Stimulated activated naive B cell treated with anti-CD40 and anti-IgM and Interleukin-4, amounts not matched to agents 10 μg/mL and 1 μg/mL and 100 μg/mL, for 72 hours (primary cell): Measurements from ENCODE around the gene GTPBP4.
"Not testable (repeated sequence)": the region's sequence is repeated elsewhere in the genome, so short reads cannot be mapped to it uniquely, and the experiment has no call there.

Experiments
- ATAC-seq, 2 donors: fragments of 150-1000 bp; cut with Tn5 transposase; replicated peaks; 2 replicates each; pipeline ENCODE4 v1.10.0; 2021; ENCODE audit warnings: moderate library complexity in 1 of 2
- DNase-seq: peaks from one replicate; pipeline ENCODE4 v3.0.0; 2021
- H3K27ac Mint-ChIP-seq: one replicate; pipeline ENCODE4 v1.8.0; 2022; ENCODE audit warnings: mild to moderate bottlenecking, mixed read lengths
- H3K27me3 Mint-ChIP-seq, 2 donors: one replicate each; pipeline ENCODE4 v1.8.0; 2022; ENCODE audit warnings: mixed read lengths in 2 of 2
- H3K36me3 Mint-ChIP-seq, 2 donors: one replicate each; pipeline ENCODE4 v1.8.0; 2022; ENCODE audit warnings: mixed read lengths in 2 of 2, mild to moderate bottlenecking in 1 of 2
- H3K4me1 Mint-ChIP-seq, 2 donors: one replicate each; pipeline ENCODE4 v1.8.0; 2022; ENCODE audit warnings: mixed read lengths in 2 of 2, mild to moderate bottlenecking in 1 of 2
- H3K4me3 Mint-ChIP-seq, 2 donors: one replicate each; pipeline ENCODE4 v1.8.0; 2022; ENCODE audit warnings: mild to moderate bottlenecking in 2 of 2, mixed read lengths in 2 of 2, moderate library complexity in 1 of 2
- H3K9me3 Mint-ChIP-seq, 2 donors: one replicate each; pipeline ENCODE4 v1.8.0; 2022; ENCODE audit warnings: mixed read lengths in 2 of 2, mild to moderate bottlenecking in 1 of 2

The GTPBP4 gene

DNA sequence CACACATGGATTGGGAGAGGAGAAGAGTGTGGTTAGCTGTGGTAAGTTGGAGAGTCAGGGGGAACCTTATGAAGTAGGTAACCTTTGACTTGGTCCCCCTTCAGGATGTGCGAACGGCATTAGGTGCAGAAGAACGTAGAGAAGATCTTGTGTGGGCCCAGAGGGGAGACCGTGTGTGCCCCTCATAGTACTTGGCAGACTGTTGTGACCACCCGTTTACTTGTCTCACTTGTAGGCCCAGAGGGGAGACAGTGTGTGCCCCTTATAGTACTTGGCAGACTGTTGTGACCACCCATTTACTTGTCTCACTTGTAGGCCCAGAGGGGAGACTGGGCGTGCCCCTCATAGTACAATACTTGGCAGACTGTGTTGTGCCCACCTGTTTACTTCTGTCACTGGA, 2.6 kb downstream of the GTPBP4 start:
- H3K36me3 Mint-ChIP-seq: peaks cover 40 to 54% of the 10 kb centered on the region in 2 donors
- H3K9me3 Mint-ChIP-seq: no peaks in the 10 kb centered on the region
- peak overlapping the region; percentile 99 for H3K27ac Mint-ChIP-seq
- H3K4me3 Mint-ChIP-seq: peak overlapping the region in 1 of 2 donors; percentile 96
- H3K27me3 Mint-ChIP-seq: no peaks in the 10 kb centered on the region
- no peak for ATAC-seq
- H3K4me1 Mint-ChIP-seq: peaks cover 23 to 55% of the 10 kb centered on the region in 2 donors
- DNase-seq: no peak

GRCh38 chr10:992467-992866, 4.2 kb downstream of the GTPBP4 start:
- H3K27ac Mint-ChIP-seq: no peak overlapping the region
- H3K9me3 Mint-ChIP-seq: no peaks in the 10 kb centered on the region
- H3K4me1 Mint-ChIP-seq: peaks cover 18 to 44% of the 10 kb centered on the region in 2 donors

GRCh38 chr10:992871-993270, 4.6 kb downstream of the GTPBP4 start:
- no peak overlapping the region for H3K4me3 Mint-ChIP-seq
- H3K27me3 Mint-ChIP-seq: no peaks in the 10 kb centered on the region
- H3K27ac Mint-ChIP-seq: no peak overlapping the region
- DNase-seq (no peak), ATAC-seq (no peak)
- H3K4me1 Mint-ChIP-seq: peaks cover 18 to 42% of the 10 kb centered on the region in 2 donors
- peaks cover 51 to 69% of the 10 kb centered on the region in 2 donors for H3K36me3 Mint-ChIP-seq
- H3K9me3 Mint-ChIP-seq: no peaks in the 10 kb centered on the region

More at GRCh38 chr10:992467-992866, 4.2 kb downstream of the GTPBP4 start:
- no peaks in the 10 kb centered on the region for H3K27me3 Mint-ChIP-seq
- H3K4me3 Mint-ChIP-seq: no peak overlapping the region
- ATAC-seq (no peak), DNase-seq (no peak)
- H3K36me3 Mint-ChIP-seq: peaks cover 48 to 65% of the 10 kb centered on the region in 2 donors

GRCh38 chr10:994836-995558, 6.8 kb downstream of the GTPBP4 start:
- no peaks in the 10 kb centered on the region for H3K27me3 Mint-ChIP-seq
- no peak for DNase-seq
- H3K36me3 Mint-ChIP-seq: peaks cover 53 to 69% of the 10 kb centered on the region in 2 donors
- H3K27ac Mint-ChIP-seq: peak overlapping the region; percentile 37
- no peak overlapping the region for H3K4me3 Mint-ChIP-seq
- H3K4me1 Mint-ChIP-seq: peaks cover 8 to 32% of the 10 kb centered on the region in 2 donors
- no peak for ATAC-seq
- no peaks in the 10 kb centered on the region for H3K9me3 Mint-ChIP-seq

GRCh38 chr10:995559-995926, 7.3 kb downstream of the GTPBP4 start:
- Mint-ChIP-seq H3K27me3 (no peaks in the 10 kb centered on the region), H3K4me3 (no peak overlapping the region), H3K9me3 (no peaks in the 10 kb centered on the region), H3K27ac (no peak overlapping the region), H3K4me1 (peaks cover 6 to 27% of the 10 kb centered on the region in 2 donors), H3K36me3 (peaks cover 52 to 69% of the 10 kb centered on the region in 2 donors)
- DNase-seq: no peak
- no peak for ATAC-seq

DNA sequence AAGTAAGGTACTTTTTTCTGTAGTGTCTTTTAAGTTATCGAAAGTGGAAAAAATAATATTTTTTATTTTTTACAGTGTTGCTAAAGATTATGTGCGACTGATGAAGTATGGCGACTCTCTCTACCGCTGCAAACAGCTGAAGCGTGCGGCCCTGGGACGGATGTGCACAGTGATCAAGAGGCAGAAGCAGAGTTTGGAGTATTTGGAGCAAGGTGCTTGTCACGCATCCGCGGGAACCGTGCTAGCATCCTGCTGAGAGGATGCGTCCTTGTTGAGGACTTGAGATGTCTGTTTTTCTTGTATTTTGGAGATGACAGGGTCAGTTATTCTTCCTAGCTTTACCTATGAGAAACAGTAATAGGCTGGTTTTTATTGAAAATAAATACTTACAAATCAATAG, 7.8 kb downstream of the GTPBP4 start:
- DNase-seq (no peak), ATAC-seq (no peak)
- Mint-ChIP-seq H3K4me3 (no peak overlapping the region), H3K27me3 (no peaks in the 10 kb centered on the region), H3K9me3 (peaks cover 0 to under 1% of the 10 kb centered on the region in 2 donors), H3K36me3 (peaks cover 52 to 69% of the 10 kb centered on the region in 2 donors), H3K27ac (no peak overlapping the region), H3K4me1 (peaks cover 1 to 23% of the 10 kb centered on the region in 2 donors)

- Mint-ChIP-seq H3K4me3 (no peak overlapping the region), H3K27me3 (no peaks in the 10 kb centered on the region), H3K27ac (no peak overlapping the region), H3K4me1 (peaks cover 0 to 26% of the 10 kb centered on the region in 2 donors), H3K9me3 (peaks cover 4 to 8% of the 10 kb centered on the region in 2 donors), H3K36me3 (peaks cover 62 to 77% of the 10 kb centered on the region in 2 donors)
- DNase-seq (no peak), ATAC-seq (no peak)
These were observed 9.2 kb downstream of the GTPBP4 start for GRCh38 chr10:997266-998022.

- Mint-ChIP-seq H3K4me3 (no peak overlapping the region), H3K4me1 (peaks cover 3 to 8% of the 10 kb centered on the region in 2 donors), H3K9me3 (peaks cover 9 to 11% of the 10 kb centered on the region in 2 donors), H3K27ac (no peak overlapping the region), H3K36me3 (peaks cover 71 to 79% of the 10 kb centered on the region in 2 donors), H3K27me3 (no peaks in the 10 kb centered on the region)
- ATAC-seq (no peak), DNase-seq (no peak)
These were observed 14.3 kb downstream of the GTPBP4 start for GRCh38 chr10:1002425-1003006.

DNA sequence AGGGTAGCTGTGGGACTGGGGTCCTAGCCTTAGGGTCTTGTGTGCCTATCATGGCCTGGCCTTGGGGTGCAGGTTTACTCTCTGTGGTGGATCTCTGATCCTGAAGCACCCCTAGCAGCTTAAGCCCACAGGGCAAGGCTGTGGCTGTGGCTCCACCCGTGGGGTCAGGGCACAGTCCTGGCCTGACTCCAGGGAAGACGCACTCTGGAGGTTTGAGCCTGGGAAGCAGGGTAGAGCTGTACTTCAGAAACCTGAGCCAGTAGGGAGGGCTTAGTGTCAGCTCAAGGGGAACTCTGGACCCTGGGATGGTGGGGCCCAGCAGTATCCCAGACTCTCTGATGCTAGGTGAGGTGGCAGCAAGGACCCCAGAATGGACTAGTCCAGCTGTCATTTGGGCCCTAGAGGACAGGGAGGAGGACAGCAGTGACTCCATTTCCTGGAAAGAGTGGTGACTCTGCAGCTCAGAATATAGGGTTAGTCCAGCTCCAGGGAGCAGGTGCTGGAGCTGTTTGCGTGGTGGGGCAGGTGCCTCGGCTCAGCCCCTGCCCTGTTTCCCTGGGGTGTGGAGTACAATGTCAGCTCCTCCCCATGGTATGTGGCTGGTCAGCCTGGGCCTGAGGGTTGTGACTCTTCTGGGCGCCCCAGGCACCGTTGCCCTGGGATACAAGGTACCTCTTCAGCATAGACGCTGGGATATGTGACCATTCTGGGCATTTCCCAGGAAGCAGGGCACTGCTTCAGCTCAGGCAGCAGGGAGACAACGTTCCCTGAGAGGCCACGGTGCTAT, 15.8 kb downstream of the GTPBP4 start:
- no peak for ATAC-seq
- Mint-ChIP-seq H3K4me3 (no peak overlapping the region), H3K9me3 (peaks cover 9 to 11% of the 10 kb centered on the region in 2 donors), H3K27me3 (no peaks in the 10 kb centered on the region), H3K27ac (peak overlapping the region; percentile 14), H3K4me1 (peaks cover 5 to 8% of the 10 kb centered on the region in 2 donors), H3K36me3 (peaks cover 71 to 81% of the 10 kb centered on the region in 2 donors)
- no peak for DNase-seq

DNA sequence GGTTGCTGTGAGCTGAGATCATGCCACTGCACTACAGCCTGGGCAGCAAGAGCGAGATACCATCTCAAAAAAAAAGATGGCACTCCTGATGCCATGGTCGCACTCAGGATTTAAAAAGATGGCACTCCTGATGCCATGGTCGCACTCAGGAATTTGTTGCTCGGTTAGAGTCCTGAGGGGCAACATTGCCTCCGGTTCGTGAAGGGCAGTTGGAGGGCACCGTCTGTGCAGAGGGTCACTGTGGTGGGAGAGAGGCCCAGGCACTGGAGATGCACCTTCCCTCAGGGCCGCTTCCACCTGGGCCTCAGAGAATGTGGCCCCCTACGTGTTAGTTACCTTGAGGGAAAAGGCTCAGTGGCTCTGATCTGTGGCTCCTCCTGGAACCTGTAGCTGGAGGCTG, 18.3 kb downstream of the GTPBP4 start:
- ATAC-seq (no peak), DNase-seq (no peak)
- H3K4me3 Mint-ChIP-seq: no peak overlapping the region
- peaks cover 4 to 11% of the 10 kb centered on the region in 2 donors for H3K9me3 Mint-ChIP-seq
- H3K27me3 Mint-ChIP-seq: no peaks in the 10 kb centered on the region
- H3K36me3 Mint-ChIP-seq: peaks cover 68 to 84% of the 10 kb centered on the region in 2 donors
- H3K27ac Mint-ChIP-seq: no peak overlapping the region
- H3K4me1 Mint-ChIP-seq: peaks cover under 1 to 5% of the 10 kb centered on the region in 2 donors

DNA sequence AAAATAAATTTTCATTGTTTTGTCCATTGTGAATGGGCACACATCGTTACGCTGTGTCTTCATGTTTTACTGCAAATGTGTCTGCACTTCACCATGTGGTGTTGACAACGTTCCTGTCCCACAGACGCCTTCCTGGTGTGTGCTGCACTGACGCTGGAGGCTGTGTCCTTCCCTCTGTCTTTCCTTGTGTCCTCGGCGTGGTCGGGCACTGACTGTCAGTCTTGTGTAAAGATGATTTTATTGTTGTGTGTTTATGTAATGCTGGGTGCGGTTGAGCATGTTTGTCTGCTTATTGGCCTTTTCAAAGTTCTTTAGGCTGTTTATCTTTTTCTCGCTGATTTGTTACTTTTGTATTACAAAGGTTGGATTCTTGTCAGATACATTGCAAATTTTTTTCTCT, 19.3 kb downstream of the GTPBP4 start:
- peaks cover 0 to 6% of the 10 kb centered on the region in 2 donors for H3K9me3 Mint-ChIP-seq
- no peak for ATAC-seq
- peaks cover 67 to 85% of the 10 kb centered on the region in 2 donors for H3K36me3 Mint-ChIP-seq

DNA sequence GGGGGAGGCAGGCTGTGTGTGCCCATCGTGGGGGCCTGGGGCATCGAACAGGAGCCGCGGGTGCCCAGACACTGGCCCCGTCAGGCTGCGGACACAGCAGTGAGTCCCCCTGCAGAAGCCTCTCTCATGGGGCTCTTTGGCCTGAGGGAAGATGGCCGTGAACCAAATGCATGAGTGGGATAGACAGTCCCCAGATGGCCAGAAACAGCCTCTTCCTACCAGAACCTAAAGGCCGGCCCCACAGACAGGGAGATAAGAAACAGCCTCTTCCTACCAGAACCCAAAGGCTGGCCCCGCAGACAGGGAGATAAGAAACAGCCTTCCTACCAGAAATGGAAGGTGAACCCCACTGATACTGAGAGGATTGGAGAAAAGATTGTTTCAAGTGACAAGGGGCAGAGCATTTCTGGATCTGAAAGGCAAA, 20.8 kb downstream of the GTPBP4 start:
- Mint-ChIP-seq H3K9me3 (no peaks in the 10 kb centered on the region), H3K27ac (no peak overlapping the region), H3K36me3 (peaks cover 61 to 80% of the 10 kb centered on the region in 2 donors), H3K27me3 (no peaks in the 10 kb centered on the region), H3K4me1 (peaks cover 0 to 2% of the 10 kb centered on the region in 2 donors), H3K4me3 (no peak overlapping the region)
- no peak for ATAC-seq
- no peak for DNase-seq

More for the DNA sequence above, 19.3 kb downstream of the GTPBP4 start:
- H3K4me3 Mint-ChIP-seq: no peak overlapping the region
- no peak for DNase-seq
- no peak overlapping the region for H3K27ac Mint-ChIP-seq
- H3K4me1 Mint-ChIP-seq: peaks cover 0 to 5% of the 10 kb centered on the region in 2 donors
- no peaks in the 10 kb centered on the region for H3K27me3 Mint-ChIP-seq

- H3K4me3 Mint-ChIP-seq, H3K9me3 Mint-ChIP-seq, DNase-seq, H3K27ac Mint-ChIP-seq, H3K4me1 Mint-ChIP-seq, H3K27me3 Mint-ChIP-seq, ATAC-seq: not testable (repeated sequence)
- peaks cover 63 to 83% of the 10 kb centered on the region in 2 donors for H3K36me3 Mint-ChIP-seq
These were observed 21.7 kb downstream of the GTPBP4 start for GRCh38 chr10:1009947-1010346.

DNA sequence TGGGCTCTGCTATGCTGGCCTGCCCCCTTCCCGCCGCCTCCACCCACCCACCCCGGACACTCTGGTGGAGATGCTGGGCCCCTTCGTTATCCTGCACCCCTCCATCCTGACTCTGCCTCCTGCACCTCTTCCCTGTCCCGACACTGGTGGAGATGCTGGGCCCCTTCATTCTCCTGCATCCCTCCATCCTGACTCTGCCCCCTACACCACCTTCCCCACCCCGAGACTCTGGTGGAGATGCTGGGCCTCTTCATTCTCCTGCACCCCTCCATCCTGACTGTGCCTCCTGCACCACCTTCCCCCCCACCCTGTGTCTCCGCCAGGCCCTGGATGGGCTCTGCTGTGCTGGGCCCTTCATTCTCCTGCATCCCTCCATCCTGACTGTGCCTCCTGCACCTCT, 22.5 kb downstream of the GTPBP4 start:
- H3K4me1 Mint-ChIP-seq: peaks cover 0 to 2% of the 10 kb centered on the region in 2 donors
- no peaks in the 10 kb centered on the region for H3K27me3 Mint-ChIP-seq
- H3K4me3 Mint-ChIP-seq: no peak overlapping the region
- ATAC-seq (no peak), DNase-seq (no peak)
- H3K9me3 Mint-ChIP-seq: no peaks in the 10 kb centered on the region
- peak overlapping the region; percentile 16 for H3K27ac Mint-ChIP-seq
- peaks cover 59 to 79% of the 10 kb centered on the region in 2 donors for H3K36me3 Mint-ChIP-seq
